Measurements from ENCODE around the gene RSBN1L. TPM values are rescaled to one million over a fixed set of nuclear protein-coding genes. Genes with fewer than 3 reads are reported as not detected.

Gene RSBN1L
- total and polyA plus RNA-seq, 2 of the 8 experiments (the other 6 are each of a cell fraction or from before 2014, with no cell fraction given): 4.1 to 22.1 TPM

DNA sequence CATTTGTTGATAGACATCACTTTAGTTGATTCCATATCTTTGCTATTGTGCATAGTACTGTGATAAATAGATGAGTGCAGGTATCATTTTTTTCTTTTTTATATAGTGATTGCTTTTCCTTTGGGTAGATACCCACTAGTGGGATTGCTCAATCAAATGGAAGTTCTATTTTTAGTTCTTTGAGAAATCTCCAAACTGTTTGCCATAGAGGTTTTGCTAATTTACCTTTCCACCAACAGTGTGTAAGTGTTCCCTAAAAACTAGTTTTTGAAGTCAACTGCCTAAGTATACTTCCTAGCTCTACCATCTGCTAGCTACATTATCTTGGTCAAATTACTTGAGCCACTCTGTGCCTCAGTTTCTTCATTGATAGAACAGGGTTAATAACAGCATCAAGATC is 31.5 kb upstream of the RSBN1L start:
- DNase-seq (ENCODE audit: low read depth in 1 of 2, low spot score in 2 of 2): no peak
- Histone ChIP-seq H3K56ac (replicated peaks; ENCODE audit: insufficient read length, low read depth, low read length) (no peak overlapping the region), H3K27me3 (replicated peaks in 1 of 4; ENCODE audit: control insufficient read depth in 3 of 4, extremely low read depth in 1 of 4, insufficient read depth in 3 of 4, low read length in 3 of 4) (no peaks in the 10 kb centered on the region), H3K23ac (ENCODE audit: insufficient read length) (no peak overlapping the region), H2BK20ac (ENCODE audit: low read length) (no peak overlapping the region), H3K4me1 (replicated peaks in 1 of 4; ENCODE audit: control insufficient read depth in 3 of 4, insufficient read depth in 4 of 4, low read length in 3 of 4) (no peaks in the 10 kb centered on the region), H3K9me3 (ENCODE audit: insufficient read depth in 2 of 2, low read depth in 1 of 2, low read length in 1 of 2) (no peaks in the 10 kb centered on the region), H3K79me2 (ENCODE audit: control insufficient read depth in 1 of 2, insufficient read depth in 2 of 2, low read length in 2 of 2) (no peaks in the 10 kb centered on the region), H3K4me2 (ENCODE audit: insufficient read depth in 1 of 2, low read depth in 2 of 2, low read length in 2 of 2) (no peak overlapping the region), H3K23me2 (ENCODE audit: low read depth, low read length) (no peaks in the 10 kb centered on the region), H3K4ac (replicated peaks; ENCODE audit: insufficient read length, low read depth, low read length) (no peak overlapping the region), H3K27ac (ENCODE audit: low read depth, low read length) (no peak overlapping the region), H2AK5ac (ENCODE audit: low read depth, low read length) (no peak overlapping the region), H2BK15ac (ENCODE audit: low read length) (no peak overlapping the region), H3K4me3 (ENCODE audit: extremely low read depth in 1 of 4, insufficient read depth in 2 of 4, low read depth in 3 of 4, low read length in 4 of 4) (no peak overlapping the region), H2BK5ac (ENCODE audit: low read depth, low read length) (no peak overlapping the region), H3K79me1 (ENCODE audit: low read depth, low read length) (no peaks in the 10 kb centered on the region), H4K91ac (replicated peaks; ENCODE audit: insufficient read length, low read length) (no peak overlapping the region), H2BK12ac (ENCODE audit: low read depth, low read length) (no peak overlapping the region), H2AFZ (ENCODE audit: low read length) (no peak overlapping the region), H4K8ac (ENCODE audit: extremely low read depth, insufficient read depth, low read length) (no peak overlapping the region), H3K36me3 (ENCODE audit: control insufficient read depth in 2 of 4, insufficient read depth in 4 of 4, low read length in 3 of 4) (no peaks in the 10 kb centered on the region), H4K5ac (ENCODE audit: insufficient read length, low read depth, low read length) (no peak overlapping the region), H3K14ac (ENCODE audit: insufficient read length) (no peak overlapping the region), H4K20me1 (replicated peaks in 1 of 2; ENCODE audit: control insufficient read depth in 1 of 2, insufficient read depth in 2 of 2, low read length in 2 of 2) (no peaks in the 10 kb centered on the region), H3K9ac (replicated peaks in 1 of 4; ENCODE audit: extremely low read depth in 1 of 4, low read depth in 3 of 4, low read length in 3 of 4) (no peak overlapping the region), H2BK120ac (replicated peaks; ENCODE audit: low read depth, low read length) (no peak overlapping the region), H3K18ac (ENCODE audit: extremely low read depth, low read length) (no peak overlapping the region)
- no peak for FAIRE-seq
- CTCF ChIA-PET (ENCODE audit: partially characterized antibody): interaction anchor here (1.6 to 1.7 kb wide), 3 partner anchors 9 to 95 kb away, joined by 4 to 8 read pairs (median 4); no protein-coding TSS in a partner anchor
- POLR2A ChIA-PET (ENCODE audit: partially characterized antibody): interaction anchor here (1.2 kb wide), 1 partner anchor 10 kb away, joined by 3 read pairs; no protein-coding TSS in a partner anchor
- TF ChIP-seq SAP30 (IDR thresholded peaks at IDR 0.05; ENCODE audit: insufficient read depth, insufficient replicate concordance, low read length) (no peak), KDM1A (IDR thresholded peaks at IDR 0.05; ENCODE audit: borderline replicate concordance, low read length) (no peak), HDAC2 (IDR thresholded peaks at IDR 0.05; ENCODE audit: borderline replicate concordance in 1 of 2, low read depth in 2 of 2, low read length in 2 of 2) (no peak), NANOG (IDR thresholded peaks at IDR 0.05; ENCODE audit: insufficient read depth, low read depth, low read length, poor library complexity, severe bottlenecking) (no peak), BRCA1 (IDR thresholded peaks at IDR 0.05; ENCODE audit: low read depth, low read length) (no peak), CEBPB (IDR thresholded peaks at IDR 0.05; ENCODE audit: low read depth, low read length) (no peak), RBBP5 (IDR thresholded peaks at IDR 0.05; ENCODE audit: borderline replicate concordance, low read depth, low read length) (no peak), GTF2F1 (IDR thresholded peaks at IDR 0.05; ENCODE audit: borderline replicate concordance, low read depth, low read length) (no peak), TEAD4 (IDR thresholded peaks at IDR 0.05; ENCODE audit: low read depth, low read length) (no peak), TAF1 (IDR thresholded peaks at IDR 0.05; ENCODE audit: low read depth, low read length) (no peak)
- TF ChIP-seq, protein P1, sequence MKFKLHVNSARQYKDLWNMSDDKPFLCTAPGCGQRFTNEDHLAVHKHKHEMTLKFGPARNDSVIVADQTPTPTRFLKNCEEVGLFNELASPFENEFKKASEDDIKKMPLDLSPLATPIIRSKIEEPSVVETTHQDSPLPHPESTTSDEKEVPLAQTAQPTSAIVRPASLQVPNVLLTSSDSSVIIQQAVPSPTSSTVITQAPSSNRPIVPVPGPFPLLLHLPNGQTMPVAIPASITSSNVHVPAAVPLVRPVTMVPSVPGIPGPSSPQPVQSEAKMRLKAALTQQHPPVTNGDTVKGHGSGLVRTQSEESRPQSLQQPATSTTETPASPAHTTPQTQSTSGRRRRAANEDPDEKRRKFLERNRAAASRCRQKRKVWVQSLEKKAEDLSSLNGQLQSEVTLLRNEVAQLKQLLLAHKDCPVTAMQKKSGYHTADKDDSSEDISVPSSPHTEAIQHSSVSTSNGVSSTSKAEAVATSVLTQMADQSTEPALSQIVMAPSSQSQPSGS (IDR thresholded peaks at IDR 0.05; ENCODE audit: low read length): no peak
- TF ChIP-seq, protein P2, sequence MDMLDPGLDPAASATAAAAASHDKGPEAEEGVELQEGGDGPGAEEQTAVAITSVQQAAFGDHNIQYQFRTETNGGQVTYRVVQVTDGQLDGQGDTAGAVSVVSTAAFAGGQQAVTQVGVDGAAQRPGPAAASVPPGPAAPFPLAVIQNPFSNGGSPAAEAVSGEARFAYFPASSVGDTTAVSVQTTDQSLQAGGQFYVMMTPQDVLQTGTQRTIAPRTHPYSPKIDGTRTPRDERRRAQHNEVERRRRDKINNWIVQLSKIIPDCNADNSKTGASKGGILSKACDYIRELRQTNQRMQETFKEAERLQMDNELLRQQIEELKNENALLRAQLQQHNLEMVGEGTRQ (IDR thresholded peaks at IDR 0.05; ENCODE audit: low read length): no peak

All from H1 (cell line).